ENCODE data around the gene CFAP221.

The CFAP221 gene

GRCh38 chr2:119693967-119694366 is 149.7 kb downstream of the CFAP221 start:
- TF ChIP-seq CTCF (IDR thresholded peaks at IDR 0.05; ENCODE audit: low read depth, low read length, missing control alignments) = no peak
- H3K4me3 ChIP-seq (ENCODE audit: low read depth, low read length) = no peak overlapping the region
- no peak for DNase-seq (ENCODE audit: low read depth)

- H3K4me3 ChIP-seq (ENCODE audit: low read depth, low read length) = no peak overlapping the region
- no peak for TF ChIP-seq CTCF (IDR thresholded peaks at IDR 0.05; ENCODE audit: low read depth, low read length, missing control alignments)
- DNase-seq (ENCODE audit: low read depth) = no peak
These were observed 150.2 kb downstream of the CFAP221 start for GRCh38 chr2:119694470-119694844.

- TF ChIP-seq CTCF (IDR thresholded peaks at IDR 0.05; ENCODE audit: low read depth, low read length, missing control alignments) = no peak
- no peak for DNase-seq (ENCODE audit: low read depth)
- no peak overlapping the region for H3K4me3 ChIP-seq (ENCODE audit: low read depth, low read length)
These were observed 150.7 kb downstream of the CFAP221 start for GRCh38 chr2:119694845-119695521.

- no peak overlapping the region for H3K4me3 ChIP-seq (ENCODE audit: low read depth, low read length)
- no peak for DNase-seq (ENCODE audit: low read depth)
- no peak for TF ChIP-seq CTCF (IDR thresholded peaks at IDR 0.05; ENCODE audit: low read depth, low read length, missing control alignments)
These were observed 151.8 kb downstream of the CFAP221 start for GRCh38 chr2:119696005-119696404.

- DNase-seq (ENCODE audit: low read depth) = no peak
- no peak for TF ChIP-seq CTCF (IDR thresholded peaks at IDR 0.05; ENCODE audit: low read depth, low read length, missing control alignments)
- H3K4me3 ChIP-seq (ENCODE audit: low read depth, low read length) = no peak overlapping the region
These were observed 152.3 kb downstream of the CFAP221 start for GRCh38 chr2:119696494-119697030.

- no peak overlapping the region for H3K4me3 ChIP-seq (ENCODE audit: low read depth, low read length)
- DNase-seq (ENCODE audit: low read depth) = no peak
- TF ChIP-seq CTCF (IDR thresholded peaks at IDR 0.05; ENCODE audit: low read depth, low read length, missing control alignments) = no peak
These were observed 153.2 kb downstream of the CFAP221 start for GRCh38 chr2:119697290-119698020.
